GM18507 (cell line): Measurements from ENCODE around the gene CYBA.
A peak's percentile ranks its signal among the peaks of the same experiment; 100 is the strongest.

Source experiments
- DNase-seq: peaks from one replicate; pipeline ENCODE4 v3.0.0; 2011; ENCODE audit warnings: low read depth; ENCODE audit not compliant: insufficient read length; ENCODE audit errors: extremely low spot score
- FAIRE-seq: peaks from 2 replicates; lab custom pipeline; 2011; peaks lifted over from hg19 to GRCh38; lab: Jason Lieb, UNC

Gene CYBA

DNA sequence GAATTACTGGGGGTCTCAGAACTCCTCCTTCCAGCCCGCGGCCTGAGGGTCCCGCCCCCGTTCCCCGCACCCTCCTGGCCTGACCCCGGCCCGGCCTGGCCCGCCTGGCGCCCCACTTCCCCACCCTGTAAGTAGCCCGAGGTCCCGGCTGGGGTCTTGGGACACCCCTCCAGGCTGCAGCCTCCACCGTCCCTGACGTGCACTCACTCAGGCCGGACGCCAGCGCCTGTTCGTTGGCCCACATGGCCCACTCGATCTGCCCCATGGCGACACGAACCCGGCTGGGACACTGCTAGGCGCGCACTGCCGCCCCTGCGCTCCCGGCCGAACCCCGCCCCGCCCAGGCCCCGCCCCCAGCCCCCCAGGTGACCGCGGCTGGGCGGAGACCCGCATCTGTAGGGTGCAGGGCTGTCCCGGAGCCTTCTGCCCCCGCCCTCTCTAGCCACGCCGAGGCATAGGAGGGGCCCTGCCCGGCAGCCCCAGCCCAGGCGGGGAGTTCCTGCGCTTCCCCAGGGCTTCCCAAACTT, at the start of gene CYBA:
Gene CYBA (minus strand): TSS at position 305 of the 527 bp plus-strand sequence. CDS start 40 bp downstream, at position 265.
- DNase-seq (peak; percentile 95), FAIRE-seq (no peak)

DNA sequence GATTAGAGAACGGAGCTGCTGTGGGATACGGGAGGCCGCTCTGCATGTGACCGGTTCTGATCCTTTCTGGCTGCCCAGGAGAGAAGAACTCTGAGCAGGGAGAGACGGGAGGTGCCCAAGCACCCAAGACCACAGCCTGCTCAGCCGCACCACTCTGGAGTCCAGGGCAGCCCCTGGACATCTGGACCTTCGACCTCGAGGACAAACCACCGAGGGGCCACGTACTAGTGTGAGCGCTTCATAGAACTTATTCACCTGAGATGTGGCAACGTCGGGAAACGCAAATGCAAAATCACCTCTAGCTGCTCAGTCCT, 49.4 kb upstream of the CYBA start:
- FAIRE-seq: no peak
- no peak for DNase-seq

DNA sequence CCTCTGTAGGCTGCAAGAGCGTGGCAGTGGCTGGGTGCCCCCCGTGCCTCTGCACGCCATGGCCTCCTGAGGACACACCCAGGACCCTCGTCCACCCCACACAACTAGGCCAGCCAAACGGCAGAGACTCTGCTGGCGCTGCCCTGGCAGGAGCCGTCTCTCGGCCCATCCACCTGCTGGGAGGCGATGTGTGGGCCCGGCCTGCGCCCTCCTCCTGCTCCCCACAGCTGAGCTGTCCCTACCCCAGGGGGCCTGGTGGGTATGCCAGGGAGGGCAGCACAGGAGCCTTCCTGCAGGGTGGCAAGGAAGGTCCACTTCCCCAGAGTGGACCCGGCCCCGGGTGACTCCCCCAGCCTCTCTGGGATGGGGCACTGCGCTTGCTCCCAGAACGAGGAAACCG, 48.3 kb upstream of the CYBA start:
- FAIRE-seq (no peak), DNase-seq (no peak)

DNA sequence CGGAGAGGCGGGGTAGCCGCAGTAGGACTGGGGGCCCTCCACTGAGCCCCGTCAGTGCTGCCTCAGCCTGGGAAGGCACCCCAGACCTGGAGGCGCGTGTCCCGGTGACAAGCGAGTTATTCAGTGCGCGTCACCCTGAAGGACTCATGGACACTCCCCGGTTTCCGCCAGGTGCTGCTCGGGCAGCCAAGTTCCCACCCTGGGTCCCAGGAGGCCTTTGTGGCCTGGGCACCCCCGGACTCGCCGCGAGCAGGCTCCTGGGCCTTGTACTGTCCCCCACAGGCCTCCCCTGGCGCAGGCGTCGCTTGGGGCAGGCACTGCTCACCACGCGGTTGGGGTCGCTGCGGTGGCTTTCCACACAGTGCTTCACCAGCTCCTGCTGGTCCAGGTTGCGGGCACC, 47.8 kb upstream of the CYBA start:
- DNase-seq (no peak), FAIRE-seq (no peak)

DNA sequence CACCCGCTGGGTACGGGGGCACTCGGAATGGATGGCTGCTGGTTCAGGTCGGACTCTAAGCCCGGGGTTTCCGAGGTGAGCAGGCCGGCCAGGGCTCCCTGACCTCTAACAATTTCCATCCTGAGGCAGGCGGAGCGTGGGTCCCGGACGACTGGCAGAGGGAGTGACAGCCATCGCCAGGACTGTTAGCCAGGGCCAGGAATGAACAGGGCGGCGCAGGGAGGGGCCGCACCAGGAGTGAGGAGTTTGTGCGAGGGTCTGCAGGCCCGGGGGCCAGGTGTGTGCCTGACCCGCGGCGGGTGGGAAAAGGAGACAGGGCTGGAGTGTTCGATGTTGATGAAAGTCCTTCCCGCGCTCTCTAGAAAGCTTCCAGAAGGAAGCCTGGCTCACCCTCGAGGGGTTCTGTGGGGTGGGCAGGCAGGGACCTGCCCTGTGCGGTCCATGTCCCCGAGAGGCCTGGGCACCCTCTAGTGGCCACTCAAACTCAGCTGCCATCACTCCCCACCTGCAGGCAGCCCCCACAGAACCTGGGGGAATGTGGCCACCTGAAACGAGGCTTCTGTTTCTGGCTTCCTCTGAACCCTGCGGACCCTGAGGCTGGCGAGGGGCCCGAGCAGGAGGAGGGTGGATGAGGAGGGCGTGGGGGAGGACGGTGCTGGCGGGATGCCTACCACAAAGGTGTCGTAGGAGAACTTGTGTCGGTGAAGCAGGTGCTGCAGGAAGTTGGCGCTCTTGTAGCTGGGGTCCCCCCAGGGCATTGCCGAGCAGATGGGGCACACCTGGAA, 47.2 kb upstream of the CYBA start:
- DNase-seq (no peak), FAIRE-seq (no peak)

DNA sequence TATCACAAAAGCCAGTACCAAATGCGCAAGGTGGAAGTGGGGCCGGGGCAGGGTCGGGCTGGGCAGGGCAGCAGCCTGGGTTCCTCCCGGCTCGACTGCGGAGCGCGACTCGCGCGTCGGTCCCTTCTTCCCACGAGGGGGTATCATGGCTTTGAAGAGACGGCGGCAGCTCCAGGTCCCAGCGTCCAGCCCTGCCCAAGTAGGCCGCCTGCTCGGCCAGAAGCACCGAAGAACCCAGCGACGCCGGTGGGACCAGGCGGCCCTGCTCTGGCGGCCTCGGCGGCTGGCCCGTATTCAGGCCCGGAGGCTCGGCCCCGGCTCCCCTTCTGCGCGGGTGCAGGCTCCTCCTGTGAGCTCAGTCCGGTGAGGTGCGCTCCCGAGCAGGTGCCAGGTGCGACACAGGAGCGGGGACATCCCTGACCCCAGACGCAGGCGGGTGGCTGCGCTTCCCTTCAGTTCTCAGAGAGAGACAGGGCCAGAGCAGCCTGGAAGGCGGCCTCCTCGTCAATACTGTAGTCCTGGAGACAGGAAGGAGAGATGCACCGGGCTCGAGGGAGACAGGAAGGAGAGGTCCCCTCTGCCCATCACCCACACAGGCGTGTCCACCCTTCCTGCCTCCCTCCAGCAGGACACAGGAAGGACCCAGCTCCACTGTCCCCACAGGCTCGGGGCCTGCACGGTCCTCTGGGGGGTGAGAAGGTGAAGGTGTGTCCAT, 46.4 kb upstream of the CYBA start:
- FAIRE-seq: no peak
- DNase-seq: no peak

DNA sequence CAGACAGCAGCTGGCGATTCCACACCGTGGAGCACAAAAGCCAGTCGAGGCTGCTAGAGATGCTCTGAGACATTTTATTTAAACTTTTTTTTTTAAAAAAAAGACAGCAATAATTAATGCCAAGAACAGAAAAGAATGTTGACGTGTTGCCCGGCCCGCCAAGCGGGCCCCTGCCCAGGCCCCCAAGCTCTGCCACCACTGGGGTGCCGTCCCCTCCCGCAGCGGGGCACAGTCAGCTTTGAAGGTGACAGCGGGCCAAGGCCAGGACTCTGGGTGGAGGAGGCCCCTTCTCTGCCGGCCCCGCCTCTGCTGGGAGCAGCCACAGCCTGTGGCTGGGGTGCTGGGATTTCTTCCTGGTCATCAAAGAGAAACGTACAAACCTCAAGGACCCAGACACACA, 45.6 kb upstream of the CYBA start:
- FAIRE-seq: no peak
- no peak for DNase-seq

DNA sequence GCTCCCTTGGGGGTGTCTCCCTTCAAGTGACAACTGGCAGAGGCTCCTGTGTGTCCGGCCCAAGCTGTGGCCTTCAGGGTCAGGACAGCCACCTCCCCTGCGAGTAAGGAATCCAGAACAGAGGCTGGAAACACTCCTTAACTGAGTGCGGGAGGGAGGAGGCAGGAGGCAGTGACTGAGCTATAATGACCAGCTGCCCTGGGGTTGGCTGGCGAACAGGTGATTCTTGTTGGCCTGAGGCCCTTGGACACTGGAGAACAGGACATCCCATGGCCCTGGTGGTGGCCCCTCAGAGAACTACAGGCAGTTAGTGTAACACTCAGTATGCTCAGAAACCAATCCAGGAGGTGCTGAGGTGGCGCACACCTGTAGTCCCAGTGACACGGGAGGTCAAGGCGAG, 44.9 kb upstream of the CYBA start:
- FAIRE-seq (no peak), DNase-seq (no peak)

DNA sequence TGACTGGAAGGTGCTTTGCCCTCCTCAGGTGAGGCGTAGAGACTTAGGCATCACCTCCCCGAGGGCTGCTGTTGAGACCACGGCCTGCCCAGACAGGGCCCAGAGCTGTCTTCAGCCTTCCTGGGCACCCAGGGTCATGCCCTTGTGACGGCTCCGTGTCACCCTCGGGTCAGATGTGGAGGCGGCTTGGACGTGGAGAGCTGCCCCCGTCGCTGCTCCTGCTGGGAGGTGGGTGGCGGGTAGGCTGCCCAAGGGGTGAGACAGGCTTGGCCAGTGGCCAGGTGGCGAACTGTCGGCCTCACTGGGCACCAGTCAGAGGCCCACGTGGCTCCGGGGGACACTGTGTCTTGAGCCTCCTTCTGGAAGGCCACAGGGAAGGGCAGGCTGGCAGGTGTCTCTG, 44.4 kb upstream of the CYBA start:
- DNase-seq (no peak), FAIRE-seq (no peak)

DNA sequence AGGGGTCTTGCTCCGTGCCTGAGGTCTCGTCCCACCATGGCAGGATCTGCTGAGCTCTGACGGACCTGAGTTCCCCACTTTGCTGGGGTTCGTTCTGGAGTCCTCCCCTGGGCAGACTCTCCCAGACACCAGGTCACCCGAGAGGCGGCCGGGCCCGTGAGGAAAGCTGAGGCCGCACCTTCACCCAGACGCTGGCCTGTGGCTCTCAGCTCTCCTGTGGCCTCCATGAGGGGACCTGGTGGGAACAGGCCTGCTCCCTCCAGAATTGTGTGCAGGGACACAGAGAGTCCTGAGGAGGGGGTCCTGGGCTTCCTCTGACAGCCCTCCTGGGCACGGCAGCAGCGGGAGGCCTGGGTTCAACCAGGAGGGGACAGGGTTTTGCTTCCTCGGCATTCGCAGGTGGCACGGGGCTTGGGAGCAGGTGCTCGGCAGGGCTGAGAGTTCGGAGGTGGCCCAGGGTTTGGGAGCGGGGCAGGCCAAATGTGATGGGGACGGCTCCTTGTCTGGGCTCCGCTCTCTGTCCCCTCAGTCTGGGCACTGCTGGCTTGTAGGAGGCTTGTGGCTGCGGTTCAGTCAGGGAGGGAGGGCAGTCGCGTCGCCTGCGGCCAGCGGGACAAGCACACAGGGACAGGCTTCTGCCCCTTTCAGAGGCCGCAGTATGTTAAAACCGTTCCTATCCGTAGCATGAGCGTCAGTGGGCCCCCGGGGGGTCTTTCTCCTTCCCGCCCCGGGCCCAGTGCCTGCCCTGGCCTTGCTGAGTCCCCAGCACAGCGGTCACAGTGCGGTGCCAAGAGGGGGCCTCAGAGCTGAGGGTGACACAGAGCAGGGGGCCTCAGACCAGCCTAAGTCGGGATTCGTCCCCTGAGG, 43.6 kb upstream of the CYBA start:
- FAIRE-seq: no peak
- DNase-seq: no peak

DNA sequence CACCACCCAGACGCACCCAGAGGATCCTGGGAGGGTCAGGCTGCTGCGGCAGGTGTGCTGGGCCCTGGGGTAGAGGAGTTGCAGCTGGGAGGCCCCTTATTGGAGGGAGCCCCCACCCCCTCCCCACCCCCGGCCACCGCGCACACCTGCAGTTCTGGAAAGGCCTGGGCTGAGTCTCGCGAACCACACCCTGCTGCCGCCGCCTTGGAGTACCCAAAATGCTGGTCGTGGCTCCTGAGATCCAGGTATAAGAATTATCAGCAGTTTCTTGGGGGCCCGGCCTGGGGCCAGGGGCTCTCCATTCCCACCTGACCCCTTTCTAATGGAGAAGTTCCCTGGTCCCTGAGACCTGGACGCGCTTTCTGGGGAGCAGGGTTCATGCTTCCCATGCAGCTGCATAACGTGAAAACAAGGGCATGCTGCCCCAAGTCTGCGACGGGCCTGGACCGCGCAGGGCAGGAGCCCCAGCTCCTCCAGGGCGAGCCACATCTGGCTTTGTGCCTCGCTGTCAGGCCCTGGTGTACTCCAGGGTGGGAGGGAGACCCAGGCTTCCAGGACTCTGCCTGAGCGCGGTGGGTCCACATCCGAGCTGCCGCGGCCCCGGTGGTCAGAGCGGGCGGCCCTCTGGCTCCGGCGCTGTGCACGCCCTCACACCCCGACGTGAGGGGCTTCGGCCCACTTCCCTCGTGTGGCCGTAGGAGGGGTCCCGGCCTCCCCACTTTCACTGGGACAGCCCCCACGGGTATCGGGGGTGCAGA, 42.7 kb upstream of the CYBA start:
- DNase-seq (no peak), FAIRE-seq (no peak)

DNA sequence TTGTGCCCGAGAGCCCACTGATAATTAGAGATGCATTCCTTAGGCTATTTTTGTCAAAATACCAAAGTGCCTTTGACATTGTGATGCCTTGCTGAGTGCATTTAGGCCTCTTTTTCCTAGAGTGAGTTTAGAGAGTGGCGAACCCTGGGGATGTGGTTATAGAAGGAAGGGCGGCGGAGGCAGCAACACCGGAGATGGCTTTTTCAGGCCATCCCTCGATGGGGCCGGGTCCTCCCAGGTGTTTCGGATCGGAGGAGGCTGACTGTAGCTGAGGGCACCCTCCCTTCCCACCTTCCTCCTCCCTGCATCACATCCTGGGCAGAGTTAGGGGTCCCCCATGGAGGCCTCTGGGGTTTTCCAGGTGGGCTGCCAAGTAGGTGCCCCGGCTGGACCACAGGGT, 42.0 kb upstream of the CYBA start:
- no peak for DNase-seq
- no peak for FAIRE-seq

DNA sequence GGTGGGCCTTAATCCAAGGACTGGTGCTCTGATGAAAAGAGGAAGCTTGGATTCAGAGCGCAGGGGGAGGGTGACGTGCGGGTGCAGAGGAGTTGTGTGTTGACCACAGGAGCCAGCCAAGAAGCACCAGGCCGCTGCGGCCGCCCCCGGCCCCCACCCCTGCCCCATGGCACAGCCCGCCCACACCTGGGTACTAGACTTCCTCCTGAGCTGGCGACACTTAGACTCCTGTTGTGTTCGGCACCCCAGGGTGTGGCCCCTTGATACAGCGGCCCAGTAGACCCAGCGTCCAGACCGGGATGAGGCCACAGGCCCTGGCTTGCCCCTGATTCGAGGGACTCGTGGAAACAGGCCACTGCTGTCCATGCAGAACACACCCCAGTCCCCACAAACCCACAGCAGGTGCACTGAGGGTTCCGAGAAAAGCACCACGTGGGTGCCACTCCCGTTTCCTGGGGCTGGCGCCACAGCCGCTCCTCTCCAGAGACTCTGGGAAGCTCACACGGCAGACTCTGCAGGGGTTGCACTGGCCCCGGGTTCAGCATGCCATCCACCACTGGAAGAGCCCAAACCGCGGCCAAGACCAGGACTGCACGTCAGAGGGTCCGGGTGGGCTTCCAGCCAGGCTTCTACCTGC, 41.2 kb upstream of the CYBA start:
- no peak for DNase-seq
- FAIRE-seq: no peak

DNA sequence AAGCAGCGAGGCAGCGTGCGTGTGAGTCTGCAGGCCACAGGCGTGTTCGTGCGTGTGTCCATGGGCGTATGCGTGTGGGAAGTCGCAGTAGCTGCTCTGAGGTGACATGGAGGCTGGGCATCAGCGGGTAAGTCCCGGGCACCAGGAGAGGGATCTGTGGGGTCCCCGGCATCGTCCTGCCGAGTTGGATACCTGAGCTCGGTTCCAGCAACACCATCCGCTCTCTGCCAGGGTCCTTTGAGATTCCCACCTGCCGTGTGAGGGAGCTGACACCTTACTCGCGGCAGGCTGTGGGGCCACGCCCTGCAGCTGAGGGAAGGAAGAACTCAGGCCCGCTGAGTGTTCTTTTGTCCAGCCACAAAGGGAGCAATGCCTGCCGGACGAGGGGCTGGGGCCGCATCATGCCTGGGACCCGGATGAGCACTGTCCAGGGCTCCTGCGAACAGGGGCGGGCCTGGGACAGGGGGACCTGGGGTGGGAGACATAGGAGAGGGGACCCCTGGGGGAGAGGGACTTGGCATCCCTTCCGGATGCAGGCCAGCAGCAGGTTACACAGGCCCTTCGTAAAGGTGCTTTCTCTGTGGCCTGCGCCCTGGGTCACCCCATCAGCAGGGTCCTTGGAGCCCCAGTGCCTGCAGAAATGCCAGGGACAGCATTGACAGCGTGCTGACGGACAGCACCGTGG, 40.4 kb upstream of the CYBA start:
- DNase-seq (no peak), FAIRE-seq (no peak)

DNA sequence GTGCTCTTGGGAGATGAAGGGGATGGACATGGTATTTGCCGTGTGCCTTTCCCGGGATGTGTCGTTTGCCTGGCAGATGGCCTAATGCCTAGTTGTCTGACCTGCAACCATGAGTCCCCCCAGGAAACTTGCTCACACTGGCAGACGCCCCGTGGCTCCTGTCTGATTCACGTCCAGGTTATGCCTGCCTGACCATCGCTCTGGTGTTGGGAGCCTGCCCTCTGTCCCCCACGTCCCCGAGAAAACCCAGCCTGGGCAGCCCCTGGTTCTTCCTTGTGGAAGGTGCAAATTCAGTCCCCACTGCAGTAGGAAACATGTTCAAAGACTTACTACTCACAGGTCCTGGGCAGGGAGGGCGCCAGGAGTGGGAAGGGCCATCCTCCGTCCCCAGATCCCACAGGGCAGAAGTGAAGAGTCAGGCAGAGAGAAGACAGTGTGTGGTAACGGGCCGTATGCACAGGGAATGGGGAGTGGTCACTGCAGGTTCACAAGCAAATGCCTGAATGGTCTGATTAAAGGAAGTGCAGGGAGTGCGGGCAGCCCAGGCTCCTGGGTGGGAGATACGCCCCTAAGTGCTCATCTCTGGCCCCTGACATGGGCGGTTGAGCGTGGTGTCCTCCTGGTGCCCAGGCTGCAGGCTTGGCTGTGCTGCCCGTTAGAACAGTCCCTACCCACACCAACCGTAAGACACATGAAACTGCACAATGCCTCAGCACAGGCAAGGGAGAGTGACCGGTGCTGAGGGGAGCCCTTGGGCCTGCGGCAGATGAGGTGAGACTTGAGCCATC, 39.7 kb upstream of the CYBA start:
- no peak for FAIRE-seq

DNA sequence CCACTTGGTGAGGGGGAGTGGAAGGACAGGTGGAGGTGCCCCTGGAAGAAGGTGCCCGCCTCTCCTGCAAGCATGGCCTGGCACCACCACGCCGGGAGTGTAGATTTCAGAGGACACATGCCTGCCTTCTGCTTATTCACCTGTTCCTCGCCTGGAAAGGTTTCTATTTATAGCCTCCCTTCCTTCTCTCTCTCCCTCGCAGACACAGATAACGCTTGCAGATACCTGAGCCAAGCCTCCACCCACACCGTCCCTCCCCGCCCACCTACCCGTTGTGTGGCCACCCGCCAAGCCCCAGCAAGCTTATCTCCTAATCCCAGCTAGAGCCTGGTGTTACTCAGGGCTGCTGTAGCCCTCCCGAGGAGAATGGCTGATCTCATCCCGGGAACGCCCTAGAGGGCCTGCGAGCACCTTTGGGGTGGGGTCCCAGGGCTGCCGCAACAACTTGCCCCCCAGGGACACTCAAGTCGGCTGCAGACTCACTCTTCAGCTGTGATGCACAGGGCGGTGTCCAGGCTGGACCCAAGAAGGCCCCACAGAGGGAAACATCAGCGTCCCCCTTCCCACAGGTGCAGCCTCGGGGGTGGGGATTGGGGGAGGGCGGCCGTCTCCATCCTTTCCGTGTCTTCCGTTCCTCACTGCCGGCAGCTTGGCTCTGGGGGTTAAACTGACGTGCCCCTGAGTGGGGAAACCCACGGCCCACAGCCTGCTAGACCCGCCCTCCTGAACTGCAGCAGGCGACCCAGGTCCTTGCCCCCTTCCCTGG, 37.3 kb upstream of the CYBA start:
- no peak for DNase-seq
- no peak for FAIRE-seq

More for the DNA sequence above, 39.7 kb upstream of the CYBA start:
- no peak for DNase-seq

DNA sequence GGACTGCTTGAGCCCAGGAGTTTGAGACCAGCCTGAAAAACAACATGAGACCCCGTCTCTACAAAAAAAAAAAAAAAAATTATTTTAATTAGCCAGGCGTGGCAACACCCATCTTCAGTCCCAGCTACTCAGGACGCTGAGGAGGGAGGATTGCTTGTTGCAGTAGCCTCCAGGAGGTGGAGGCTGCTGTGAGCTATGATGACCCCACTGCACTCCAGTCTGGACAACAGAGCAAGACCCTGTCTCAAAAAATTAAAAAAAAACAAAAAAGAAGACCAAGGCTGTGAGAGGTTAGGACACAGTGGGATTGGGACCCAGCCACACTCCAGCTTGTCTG, 36.8 kb upstream of the CYBA start:
- no peak for FAIRE-seq

More for the DNA sequence above, 36.8 kb upstream of the CYBA start:
- DNase-seq: no peak
